ENCODE measurements around the gene CDC25C. TPM values are rescaled to one million over a fixed set of nuclear protein-coding genes. Genes with fewer than 3 reads are reported as not detected.

CDC25C gene
- total and polyA plus RNA-seq, 9 of the 15 experiments (the other 6 are each of a cell fraction or from before 2014, with no cell fraction given): 19.1 to 63.7 (median 31.9) TPM

DNA sequence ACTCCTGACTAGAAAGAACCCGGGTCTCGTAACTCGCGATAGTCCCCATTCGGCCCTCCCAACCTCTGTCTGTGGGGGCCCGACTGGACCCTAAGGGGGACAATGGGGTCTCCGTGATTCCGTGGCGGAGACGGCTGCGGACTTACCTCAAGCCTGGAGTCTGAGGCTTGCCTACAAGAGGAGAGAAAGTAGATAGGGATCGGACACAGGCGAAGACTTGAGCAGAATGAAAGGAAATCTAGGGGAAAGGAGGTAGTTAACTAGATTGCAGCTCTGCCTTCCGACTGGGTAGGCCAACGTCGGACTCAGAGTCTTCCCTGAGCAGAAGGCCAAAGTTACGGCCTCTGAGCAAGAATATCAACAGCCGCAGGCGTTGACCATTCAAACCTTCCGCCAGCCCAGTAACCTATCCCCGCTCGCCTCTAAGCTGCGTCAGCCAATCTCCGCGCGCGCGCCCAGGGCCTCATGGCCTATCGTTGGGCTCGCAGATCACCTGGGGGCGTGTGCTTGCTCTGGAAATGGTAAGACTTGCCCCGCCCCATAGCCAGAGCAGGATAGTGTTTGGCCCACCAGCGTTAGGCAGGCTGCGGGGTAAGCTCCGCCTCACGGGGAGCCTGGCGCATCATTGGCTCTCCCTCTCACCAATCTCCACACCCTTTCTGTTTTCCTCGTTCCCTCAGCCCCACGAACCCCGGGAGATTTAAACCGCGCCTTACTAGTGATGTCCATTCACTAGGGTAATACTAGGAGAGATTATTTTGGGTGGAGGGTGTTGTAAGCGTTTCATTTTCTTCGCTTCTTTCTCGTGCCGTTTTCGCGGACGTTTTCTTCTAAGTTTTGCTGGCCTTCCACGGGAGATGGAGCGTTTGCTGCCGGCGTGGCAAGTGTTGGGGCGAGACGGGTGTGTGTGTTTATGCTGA, at the start of gene CDC25C (continued):
- no peak for TF ChIP-seq XRCC3 (IDR thresholded peaks at IDR 0.05)
- 0 out of 2 replicates have a peak, but pooled peaks have one; percentile 79 for TF ChIP-seq FOXK1 (CRISPR knock-in tag; IDR thresholded peaks at IDR 0.05; ENCODE audit: borderline replicate concordance)
- no peak for TF ChIP-seq CBX2 (IDR thresholded peaks at IDR 0.05; ENCODE audit: insufficient read depth, low read length, poor library complexity, severe bottlenecking)
- TF ChIP-seq ZNF764 (CRISPR knock-in tag; IDR thresholded peaks at IDR 0.05; ENCODE audit: low read depth): no peak
- TF ChIP-seq SMARCC2 (IDR thresholded peaks at IDR 0.05; ENCODE audit: low read depth): no peak
- TF ChIP-seq RBM22 (IDR thresholded peaks at IDR 0.05; ENCODE audit: low read depth, low read length, poor library complexity, severe bottlenecking): no peak
- TF ChIP-seq CHD1 (IDR thresholded peaks at IDR 0.05; ENCODE audit: low read length): no peak
- TF ChIP-seq GTF2A2 (tag; IDR thresholded peaks at IDR 0.05): no peak
- TF ChIP-seq NFE2 (IDR thresholded peaks at IDR 0.05; ENCODE audit: low read depth): no peak
- peak; percentile 65 for TF ChIP-seq BRD9 (IDR thresholded peaks at IDR 0.05; ENCODE audit: low read depth, partially characterized antibody)
- peak; percentile 19; the same call in 1 of the 2 replicates for TF ChIP-seq SMAD4 (CRISPR knock-in tag; conservative IDR thresholded peaks at IDR 0.05)
- no peak for TF ChIP-seq POU5F1 (IDR thresholded peaks at IDR 0.05; ENCODE audit: borderline replicate concordance, low read depth, low read length, partially characterized antibody)
- TF ChIP-seq ZNF655 (CRISPR knock-in tag; IDR thresholded peaks at IDR 0.05): no peak
- TF ChIP-seq ATF1 (CRISPR knock-in tag; IDR thresholded peaks at IDR 0.05): no peak
- TF ChIP-seq ATF1 (tag; IDR thresholded peaks at IDR 0.05): peak; percentile 81
- no peak for TF ChIP-seq NR2F6 (CRISPR knock-in tag; IDR thresholded peaks at IDR 0.05)
- TF ChIP-seq MYC (IDR thresholded peaks at IDR 0.05; ENCODE audit: low read depth, low read length): 0 out of 2 replicates have a peak, but pooled peaks have one; percentile 32
- no peak for TF ChIP-seq MYC (CRISPR knock-in tag; IDR thresholded peaks at IDR 0.05; ENCODE audit: borderline replicate concordance, low read depth)
- no peak for TF ChIP-seq HDAC6 (IDR thresholded peaks at IDR 0.05; ENCODE audit: low read depth, low read length)
- peak; percentile 45; the same call in 1 of the 2 replicates for TF ChIP-seq E2F5 (CRISPR knock-in tag; IDR thresholded peaks at IDR 0.05)
- no peak for TF ChIP-seq SAFB (IDR thresholded peaks at IDR 0.05; ENCODE audit: borderline replicate concordance, low read depth, low read length)
- TF ChIP-seq, protein P1, sequence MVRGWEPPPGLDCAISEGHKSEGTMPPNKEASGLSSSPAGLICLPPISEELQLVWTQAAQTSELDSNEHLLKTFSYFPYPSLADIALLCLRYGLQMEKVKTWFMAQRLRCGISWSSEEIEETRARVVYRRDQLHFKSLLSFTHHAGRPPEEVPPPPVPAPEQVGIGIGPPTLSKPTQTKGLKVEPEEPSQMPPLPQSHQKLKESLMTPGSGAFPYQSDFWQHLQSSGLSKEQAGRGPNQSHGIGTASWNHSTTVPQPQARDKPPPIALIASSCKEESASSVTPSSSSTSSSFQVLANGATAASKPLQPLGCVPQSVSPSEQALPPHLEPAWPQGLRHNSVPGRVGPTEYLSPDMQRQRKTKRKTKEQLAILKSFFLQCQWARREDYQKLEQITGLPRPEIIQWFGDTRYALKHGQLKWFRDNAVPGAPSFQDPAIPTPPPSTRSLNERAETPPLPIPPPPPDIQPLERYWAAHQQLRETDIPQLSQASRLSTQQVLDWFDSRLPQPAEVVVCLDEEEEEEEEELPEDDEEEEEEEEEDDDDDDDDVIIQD (CRISPR knock-in tag; IDR thresholded peaks at IDR 0.05): no peak
- TF ChIP-seq, protein P2, sequence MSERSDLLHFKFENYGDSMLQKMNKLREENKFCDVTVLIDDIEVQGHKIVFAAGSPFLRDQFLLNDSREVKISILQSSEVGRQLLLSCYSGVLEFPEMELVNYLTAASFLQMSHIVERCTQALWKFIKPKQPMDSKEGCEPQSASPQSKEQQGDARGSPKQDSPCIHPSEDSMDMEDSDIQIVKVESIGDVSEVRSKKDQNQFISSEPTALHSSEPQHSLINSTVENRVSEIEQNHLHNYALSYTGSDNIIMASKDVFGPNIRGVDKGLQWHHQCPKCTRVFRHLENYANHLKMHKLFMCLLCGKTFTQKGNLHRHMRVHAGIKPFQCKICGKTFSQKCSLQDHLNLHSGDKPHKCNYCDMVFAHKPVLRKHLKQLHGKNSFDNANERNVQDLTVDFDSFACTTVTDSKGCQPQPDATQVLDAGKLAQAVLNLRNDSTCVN (CRISPR knock-in tag; IDR thresholded peaks at IDR 0.05): 0 out of 2 replicates have a peak, but pooled peaks have one; percentile 71
- TF ChIP-seq MEIS2 (IDR thresholded peaks at IDR 0.05; ENCODE audit: partially characterized antibody): peak; percentile 35

Measured in K562 (cell line).